ENCODE results near the gene IMMP2L. TPM values are rescaled to one million over a fixed set of nuclear protein-coding genes. Genes with fewer than 3 reads are reported as not detected.

Gene IMMP2L
- total RNA-seq, 1 donor from 2014 or later: 11.2 TPM

DNA sequence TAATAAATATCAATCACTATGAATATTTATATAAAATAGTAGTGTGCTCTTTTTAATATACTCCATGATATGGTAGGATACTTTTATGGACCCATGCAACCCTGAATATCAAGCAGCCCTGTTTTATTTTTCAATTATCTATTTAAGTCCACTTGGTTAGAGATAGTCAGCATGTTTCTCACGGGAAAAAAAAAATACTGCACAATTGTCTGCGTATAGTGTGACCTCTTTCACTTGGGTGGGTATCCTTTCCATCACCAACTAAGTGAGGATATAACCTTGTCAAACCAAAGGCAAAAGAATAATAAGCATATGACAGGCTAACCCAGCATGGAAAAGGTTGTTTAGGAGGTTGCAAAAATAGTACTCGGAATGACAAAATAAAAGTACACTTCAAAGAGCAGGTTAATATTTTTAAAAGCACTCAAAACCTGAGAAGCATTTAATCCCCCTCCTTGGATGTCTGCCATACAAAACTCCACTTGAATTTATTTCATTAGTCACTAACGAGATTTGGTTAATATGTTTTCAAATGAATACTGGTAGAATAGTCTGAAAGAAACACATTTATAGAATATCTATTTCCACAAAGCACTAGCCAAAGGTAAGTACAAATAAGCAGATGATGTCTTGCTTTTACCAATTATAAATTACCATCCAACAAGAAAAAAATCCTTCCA, 76.5 kb downstream of the IMMP2L start:
- no peak overlapping the region for H3K27ac Mint-ChIP-seq (ENCODE audit: unreplicated experiment)
- no peaks in the 10 kb centered on the region for H3K9me3 Mint-ChIP-seq (ENCODE audit: unreplicated experiment)
- TF ChIP-seq, protein P1, sequence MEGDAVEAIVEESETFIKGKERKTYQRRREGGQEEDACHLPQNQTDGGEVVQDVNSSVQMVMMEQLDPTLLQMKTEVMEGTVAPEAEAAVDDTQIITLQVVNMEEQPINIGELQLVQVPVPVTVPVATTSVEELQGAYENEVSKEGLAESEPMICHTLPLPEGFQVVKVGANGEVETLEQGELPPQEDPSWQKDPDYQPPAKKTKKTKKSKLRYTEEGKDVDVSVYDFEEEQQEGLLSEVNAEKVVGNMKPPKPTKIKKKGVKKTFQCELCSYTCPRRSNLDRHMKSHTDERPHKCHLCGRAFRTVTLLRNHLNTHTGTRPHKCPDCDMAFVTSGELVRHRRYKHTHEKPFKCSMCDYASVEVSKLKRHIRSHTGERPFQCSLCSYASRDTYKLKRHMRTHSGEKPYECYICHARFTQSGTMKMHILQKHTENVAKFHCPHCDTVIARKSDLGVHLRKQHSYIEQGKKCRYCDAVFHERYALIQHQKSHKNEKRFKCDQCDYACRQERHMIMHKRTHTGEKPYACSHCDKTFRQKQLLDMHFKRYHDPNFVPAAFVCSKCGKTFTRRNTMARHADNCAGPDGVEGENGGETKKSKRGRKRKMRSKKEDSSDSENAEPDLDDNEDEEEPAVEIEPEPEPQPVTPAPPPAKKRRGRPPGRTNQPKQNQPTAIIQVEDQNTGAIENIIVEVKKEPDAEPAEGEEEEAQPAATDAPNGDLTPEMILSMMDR (IDR thresholded peaks at IDR 0.05; ENCODE audit: unreplicated experiment): no peak
- H3K27me3 Mint-ChIP-seq (ENCODE audit: unreplicated experiment): no peaks in the 10 kb centered on the region
- no peaks in the 10 kb centered on the region for H3K36me3 Mint-ChIP-seq (ENCODE audit: low read depth, unreplicated experiment)
- H3K4me1 Mint-ChIP-seq (ENCODE audit: unreplicated experiment): no peaks in the 10 kb centered on the region
- no peak for DNase-seq (ENCODE audit: low spot score)
- no peak overlapping the region for H3K4me3 Mint-ChIP-seq (ENCODE audit: unreplicated experiment)

DNA sequence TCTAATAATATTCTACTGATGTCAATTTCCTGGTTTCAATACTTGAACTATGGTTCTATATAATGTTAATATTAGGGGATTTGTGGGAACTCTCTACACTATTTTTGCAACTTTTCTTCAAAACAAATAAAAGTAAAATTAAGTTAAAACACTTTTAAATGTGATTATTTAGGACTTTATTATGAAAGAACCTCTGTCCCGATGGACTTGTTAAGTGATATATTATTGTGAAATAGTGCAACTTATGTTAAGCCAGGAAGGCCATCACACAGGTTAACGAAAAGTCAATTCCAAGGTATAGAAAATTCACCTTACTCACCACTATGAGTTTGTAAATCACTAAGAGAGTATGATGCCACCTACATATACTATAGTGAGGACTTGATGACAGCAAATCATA, 79.2 kb downstream of the IMMP2L start:
- Mint-ChIP-seq H3K36me3 (ENCODE audit: low read depth, unreplicated experiment) (no peaks in the 10 kb centered on the region), H3K4me3 (ENCODE audit: unreplicated experiment) (no peak overlapping the region), H3K27ac (ENCODE audit: unreplicated experiment) (no peak overlapping the region), H3K27me3 (ENCODE audit: unreplicated experiment) (no peaks in the 10 kb centered on the region), H3K9me3 (ENCODE audit: unreplicated experiment) (no peaks in the 10 kb centered on the region), H3K4me1 (ENCODE audit: unreplicated experiment) (no peaks in the 10 kb centered on the region)
- TF ChIP-seq, protein P1 (IDR thresholded peaks at IDR 0.05; ENCODE audit: unreplicated experiment): no peak
- no peak for DNase-seq (ENCODE audit: low spot score)

DNA sequence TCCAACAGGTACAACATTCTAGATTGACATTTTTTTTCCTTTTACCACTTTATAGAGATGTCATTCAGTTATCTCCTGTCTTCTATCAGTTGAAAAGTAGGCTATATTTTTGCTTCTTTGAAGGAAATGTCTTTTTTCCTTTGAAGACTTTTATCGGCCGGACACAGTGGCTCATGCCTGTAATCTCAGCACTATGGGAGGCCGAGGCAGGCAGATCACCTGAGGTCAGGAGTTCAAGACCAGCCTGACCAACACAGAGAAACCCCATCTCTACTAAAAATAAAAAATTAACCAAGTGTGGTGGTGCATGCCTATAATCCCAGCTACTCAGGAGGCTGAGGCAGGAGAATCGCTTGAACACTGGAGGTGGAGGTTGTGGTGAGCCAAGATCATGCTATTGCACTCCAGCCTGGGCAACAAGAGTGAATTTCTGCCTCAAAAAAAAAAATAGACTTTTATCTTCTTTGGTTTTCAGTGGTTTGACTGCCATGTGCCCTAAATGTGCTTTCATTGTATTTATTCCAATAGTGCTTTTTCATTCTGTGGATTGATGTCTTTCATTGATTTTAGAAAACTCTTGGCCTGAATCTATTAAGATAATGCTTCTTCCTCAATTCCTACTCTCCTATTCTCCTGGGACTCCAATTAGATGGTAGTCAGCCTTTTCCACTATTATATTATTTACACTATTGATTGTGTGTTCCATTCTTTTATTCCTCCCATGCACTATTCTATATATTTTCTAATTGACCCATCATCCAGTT, 84.6 kb downstream of the IMMP2L start:
- no peak overlapping the region for H3K4me3 Mint-ChIP-seq (ENCODE audit: unreplicated experiment)

DNA sequence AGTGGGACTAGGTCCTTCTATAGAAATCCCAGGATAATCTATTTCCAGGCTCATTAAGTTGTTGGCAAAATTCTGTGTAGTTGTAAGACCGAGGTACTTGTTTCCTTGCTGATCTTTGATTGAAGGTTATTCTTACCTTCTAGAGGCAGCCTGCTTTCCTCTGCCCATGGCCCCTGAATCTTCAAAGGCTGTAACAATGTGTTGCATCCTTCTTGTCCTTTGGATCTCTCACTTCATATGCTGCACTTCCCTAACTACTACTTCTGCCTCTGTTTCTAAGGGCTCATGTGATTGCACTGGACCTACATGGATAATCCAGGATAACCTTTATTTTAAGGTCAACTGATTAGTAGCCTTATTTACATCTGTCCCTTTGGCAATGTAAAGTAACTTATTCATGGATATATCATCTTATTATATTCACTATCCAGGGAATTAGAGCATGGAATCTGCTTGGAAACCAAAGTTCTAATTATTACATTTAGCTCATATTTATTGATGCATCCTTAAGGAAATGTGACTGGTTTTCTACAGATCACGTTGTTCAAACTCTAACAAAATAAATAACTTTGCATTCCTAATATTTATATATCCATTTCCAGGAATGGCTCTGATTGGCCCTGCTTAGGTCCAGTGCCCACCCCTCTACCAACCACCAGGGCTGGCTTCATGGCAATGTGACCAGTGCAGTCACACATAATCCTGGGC, 85.6 kb downstream of the IMMP2L start:
- H3K27ac Mint-ChIP-seq (ENCODE audit: unreplicated experiment): no peak overlapping the region
- no peaks in the 10 kb centered on the region for H3K36me3 Mint-ChIP-seq (ENCODE audit: low read depth, unreplicated experiment)
- DNase-seq (ENCODE audit: low spot score): no peak
- no peaks in the 10 kb centered on the region for H3K9me3 Mint-ChIP-seq (ENCODE audit: unreplicated experiment)
- H3K27me3 Mint-ChIP-seq (ENCODE audit: unreplicated experiment): no peaks in the 10 kb centered on the region
- peaks cover 3% of the 10 kb centered on the region for H3K4me1 Mint-ChIP-seq (ENCODE audit: unreplicated experiment)
- no peak overlapping the region for H3K4me3 Mint-ChIP-seq (ENCODE audit: unreplicated experiment)
- TF ChIP-seq, protein P1 (IDR thresholded peaks at IDR 0.05; ENCODE audit: unreplicated experiment): no peak

More for the DNA sequence above, 84.6 kb downstream of the IMMP2L start:
- Mint-ChIP-seq H3K36me3 (ENCODE audit: low read depth, unreplicated experiment) (no peaks in the 10 kb centered on the region), H3K9me3 (ENCODE audit: unreplicated experiment) (no peaks in the 10 kb centered on the region), H3K27ac (ENCODE audit: unreplicated experiment) (no peak overlapping the region), H3K4me1 (ENCODE audit: unreplicated experiment) (peaks cover 3% of the 10 kb centered on the region), H3K27me3 (ENCODE audit: unreplicated experiment) (no peaks in the 10 kb centered on the region)
- no peak for DNase-seq (ENCODE audit: low spot score)
- TF ChIP-seq, protein P1 (IDR thresholded peaks at IDR 0.05; ENCODE audit: unreplicated experiment): no peak
